HL-60 (cell line): ENCODE results near the gene CHD5.

ENCODE experiments used
- DNase-seq, 2 experiments: peaks; one replicate each; pipeline ENCODE4 v3.0.0-alpha.2; 2010 to 2020; ENCODE audit warnings: low read depth in 1 of 2, low spot score in 1 of 2
- H3K27ac ChIP-seq: fragments of 250-450 bp; sonication (Bioruptor Pico); replicated peaks from 2 replicates; pipeline ENCODE4 v1.5.1; 2020; ENCODE audit warnings: mild to moderate bottlenecking, moderate library complexity
- H3K27me3 ChIP-seq: fragments of 250-450 bp; sonication (Bioruptor Pico); 2 replicates; pipeline ENCODE4 v1.5.1; 2021; ENCODE audit warnings: mild to moderate bottlenecking, moderate library complexity; ENCODE audit not compliant: insufficient read depth, poor library complexity, severe bottlenecking
- H3K4me3 ChIP-seq: replicated peaks from 2 replicates; pipeline ENCODE4 v1.5.1; 2011; ENCODE audit warnings: mild to moderate bottlenecking, control low read depth, low read length; ENCODE audit not compliant: insufficient read depth
- CTCF ChIP-seq: IDR thresholded peaks from one replicate; pipeline ENCODE4 v1.5.1; 2011; ENCODE audit warnings: low read length, control low read depth, inconsistent platforms; ENCODE audit not compliant: insufficient read depth
- GABPA ChIP-seq: IDR thresholded peaks from 2 replicates; pipeline ENCODE4 v1.6.1; 2012; ENCODE audit warnings: low read depth
- POLR2AphosphoS5 ChIP-seq: IDR thresholded peaks from 2 replicates; pipeline ENCODE4 v1.6.1; 2012; ENCODE audit warnings: low read depth
- SPI1 ChIP-seq: IDR thresholded peaks from 2 replicates; pipeline ENCODE4 v1.6.1; 2012; ENCODE audit warnings: low read depth, mild to moderate bottlenecking, borderline replicate concordance
- TF ChIP-seq, protein P1 (sequence below): IDR thresholded peaks from 2 replicates; pipeline ENCODE4 v1.6.1; 2012; ENCODE audit warnings: low read depth; ENCODE audit not compliant: insufficient replicate concordance

The CHD5 gene

GRCh38 chr1:6098303-6099215 lies 81.6 kb downstream of the CHD5 start:
- no peak for TF ChIP-seq CTCF
- no peak; the same call in 1 of the 2 replicates for TF ChIP-seq POLR2AphosphoS5
- TF ChIP-seq, protein P1, sequence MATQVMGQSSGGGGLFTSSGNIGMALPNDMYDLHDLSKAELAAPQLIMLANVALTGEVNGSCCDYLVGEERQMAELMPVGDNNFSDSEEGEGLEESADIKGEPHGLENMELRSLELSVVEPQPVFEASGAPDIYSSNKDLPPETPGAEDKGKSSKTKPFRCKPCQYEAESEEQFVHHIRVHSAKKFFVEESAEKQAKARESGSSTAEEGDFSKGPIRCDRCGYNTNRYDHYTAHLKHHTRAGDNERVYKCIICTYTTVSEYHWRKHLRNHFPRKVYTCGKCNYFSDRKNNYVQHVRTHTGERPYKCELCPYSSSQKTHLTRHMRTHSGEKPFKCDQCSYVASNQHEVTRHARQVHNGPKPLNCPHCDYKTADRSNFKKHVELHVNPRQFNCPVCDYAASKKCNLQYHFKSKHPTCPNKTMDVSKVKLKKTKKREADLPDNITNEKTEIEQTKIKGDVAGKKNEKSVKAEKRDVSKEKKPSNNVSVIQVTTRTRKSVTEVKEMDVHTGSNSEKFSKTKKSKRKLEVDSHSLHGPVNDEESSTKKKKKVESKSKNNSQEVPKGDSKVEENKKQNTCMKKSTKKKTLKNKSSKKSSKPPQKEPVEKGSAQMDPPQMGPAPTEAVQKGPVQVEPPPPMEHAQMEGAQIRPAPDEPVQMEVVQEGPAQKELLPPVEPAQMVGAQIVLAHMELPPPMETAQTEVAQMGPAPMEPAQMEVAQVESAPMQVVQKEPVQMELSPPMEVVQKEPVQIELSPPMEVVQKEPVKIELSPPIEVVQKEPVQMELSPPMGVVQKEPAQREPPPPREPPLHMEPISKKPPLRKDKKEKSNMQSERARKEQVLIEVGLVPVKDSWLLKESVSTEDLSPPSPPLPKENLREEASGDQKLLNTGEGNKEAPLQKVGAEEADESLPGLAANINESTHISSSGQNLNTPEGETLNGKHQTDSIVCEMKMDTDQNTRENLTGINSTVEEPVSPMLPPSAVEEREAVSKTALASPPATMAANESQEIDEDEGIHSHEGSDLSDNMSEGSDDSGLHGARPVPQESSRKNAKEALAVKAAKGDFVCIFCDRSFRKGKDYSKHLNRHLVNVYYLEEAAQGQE: no peak
- no peak for TF ChIP-seq GABPA
- no peak for TF ChIP-seq SPI1
- DNase-seq: no peak
- no peak overlapping the region for H3K27ac ChIP-seq
- no peaks in the 10 kb centered on the region for H3K27me3 ChIP-seq
- H3K4me3 ChIP-seq: no peak overlapping the region

DNA sequence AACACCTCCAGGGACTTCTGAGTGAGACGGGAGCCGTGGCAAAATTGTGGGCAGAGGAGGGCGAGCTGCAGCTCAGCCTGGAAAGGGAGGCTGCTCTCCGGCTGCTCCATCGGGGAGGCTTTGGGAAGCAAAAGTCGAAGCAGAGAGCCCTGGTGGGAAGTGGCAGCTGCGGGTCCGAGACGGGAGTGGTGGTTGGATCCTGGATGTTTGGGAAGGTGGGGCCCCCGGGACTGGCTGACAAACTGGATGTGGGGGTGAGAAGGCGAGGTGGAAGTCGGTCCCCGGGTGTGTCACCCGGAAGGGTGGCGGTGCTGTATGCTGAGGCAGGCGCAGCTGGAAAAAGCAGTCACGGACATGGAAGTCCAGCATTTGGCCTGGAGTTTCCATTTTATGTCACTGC lies 82.3 kb downstream of the CHD5 start:
- no peak for DNase-seq
- no peak overlapping the region for H3K4me3 ChIP-seq
- TF ChIP-seq POLR2AphosphoS5 (no peak), SPI1 (no peak), GABPA (no peak), CTCF (no peak)
- TF ChIP-seq, protein P1: no peak
- H3K27ac ChIP-seq: no peak overlapping the region
- no peaks in the 10 kb centered on the region for H3K27me3 ChIP-seq

- DNase-seq: no peak
- TF ChIP-seq, protein P1: no peak
- TF ChIP-seq GABPA (no peak), SPI1 (no peak), CTCF (no peak), POLR2AphosphoS5 (no peak)
- H3K27me3 ChIP-seq: no peaks in the 10 kb centered on the region
- H3K4me3 ChIP-seq: no peak overlapping the region
- H3K27ac ChIP-seq: no peak overlapping the region
These were observed 83.0 kb downstream of the CHD5 start for GRCh38 chr1:6097117-6097595.
